Measurements from ENCODE around the gene DNAH17. TPM values are rescaled to one million over a fixed set of nuclear protein-coding genes. Genes with fewer than 3 reads are reported as not detected.

The DNAH17 gene, protein sequence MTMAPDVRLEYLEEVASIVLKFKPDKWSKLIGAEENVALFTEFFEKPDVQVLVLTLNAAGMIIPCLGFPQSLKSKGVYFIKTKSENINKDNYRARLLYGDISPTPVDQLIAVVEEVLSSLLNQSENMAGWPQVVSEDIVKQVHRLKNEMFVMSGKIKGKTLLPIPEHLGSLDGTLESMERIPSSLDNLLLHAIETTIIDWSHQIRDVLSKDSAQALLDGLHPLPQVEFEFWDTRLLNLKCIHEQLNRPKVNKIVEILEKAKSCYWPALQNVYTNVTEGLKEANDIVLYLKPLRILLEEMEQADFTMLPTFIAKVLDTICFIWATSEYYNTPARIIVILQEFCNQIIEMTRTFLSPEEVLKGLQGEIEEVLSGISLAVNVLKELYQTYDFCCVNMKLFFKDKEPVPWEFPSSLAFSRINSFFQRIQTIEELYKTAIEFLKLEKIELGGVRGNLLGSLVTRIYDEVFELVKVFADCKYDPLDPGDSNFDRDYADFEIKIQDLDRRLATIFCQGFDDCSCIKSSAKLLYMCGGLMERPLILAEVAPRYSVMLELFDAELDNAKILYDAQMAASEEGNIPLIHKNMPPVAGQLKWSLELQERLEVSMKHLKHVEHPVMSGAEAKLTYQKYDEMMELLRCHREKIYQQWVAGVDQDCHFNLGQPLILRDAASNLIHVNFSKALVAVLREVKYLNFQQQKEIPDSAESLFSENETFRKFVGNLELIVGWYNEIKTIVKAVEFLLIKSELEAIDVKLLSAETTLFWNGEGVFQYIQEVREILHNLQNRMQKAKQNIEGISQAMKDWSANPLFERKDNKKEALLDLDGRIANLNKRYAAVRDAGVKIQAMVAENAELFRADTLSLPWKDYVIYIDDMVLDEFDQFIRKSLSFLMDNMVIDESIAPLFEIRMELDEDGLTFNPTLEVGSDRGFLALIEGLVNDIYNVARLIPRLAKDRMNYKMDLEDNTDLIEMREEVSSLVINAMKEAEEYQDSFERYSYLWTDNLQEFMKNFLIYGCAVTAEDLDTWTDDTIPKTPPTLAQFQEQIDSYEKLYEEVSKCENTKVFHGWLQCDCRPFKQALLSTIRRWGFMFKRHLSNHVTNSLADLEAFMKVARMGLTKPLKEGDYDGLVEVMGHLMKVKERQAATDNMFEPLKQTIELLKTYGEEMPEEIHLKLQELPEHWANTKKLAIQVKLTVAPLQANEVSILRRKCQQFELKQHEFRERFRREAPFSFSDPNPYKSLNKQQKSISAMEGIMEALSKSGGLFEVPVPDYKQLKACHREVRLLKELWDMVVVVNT (N-terminal part only)
- total RNA-seq = under 1 TPM in 2 of 4 donors, not detected in 2; under 0.01 TPM

DNA sequence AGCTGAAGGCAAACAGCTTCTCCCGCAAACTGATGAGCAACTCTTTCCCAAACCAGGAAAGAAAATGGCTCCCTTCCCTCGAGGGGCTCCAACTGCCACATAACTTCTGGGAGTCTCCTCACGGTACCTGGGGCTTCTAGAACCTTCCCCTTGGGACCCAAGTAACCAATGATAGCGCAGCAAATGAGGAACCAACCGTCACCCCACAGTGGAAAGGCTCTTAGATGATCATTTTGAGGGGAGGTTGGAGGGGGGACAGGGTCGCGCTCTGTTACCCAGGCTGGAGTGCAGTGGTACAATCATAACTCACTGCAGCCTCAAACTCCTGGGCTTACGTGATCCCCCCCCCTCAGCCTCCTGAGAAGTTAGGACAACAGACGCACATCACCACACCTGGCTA is at the start of gene DNAH17:
TSS of gene DNAH17 (minus strand) at position 101 of the 400 bp plus-strand sequence. CDS start 2,339 bp downstream, outside the sequence.
- H3K4me1 ChIP-seq = no peaks in the 10 kb centered on the region
- no peak within 1 kb of the TSS for H3K27ac ChIP-seq
- no peaks in the 10 kb centered on the region for H3K9me3 ChIP-seq
- 75 to 92% methylated on average over 8 to 9 of the region's 9 CpGs for whole genome bisulfite sequencing, 2 donors
- H3K4me3 ChIP-seq = no peak within 1 kb of the TSS
- peaks cover 0 to 4% of the 10 kb centered on the region in 2 donors for H3K27me3 ChIP-seq
- DNase-seq (ENCODE audit: low spot score in 2 of 2) = no peak
- TF ChIP-seq, protein P1, sequence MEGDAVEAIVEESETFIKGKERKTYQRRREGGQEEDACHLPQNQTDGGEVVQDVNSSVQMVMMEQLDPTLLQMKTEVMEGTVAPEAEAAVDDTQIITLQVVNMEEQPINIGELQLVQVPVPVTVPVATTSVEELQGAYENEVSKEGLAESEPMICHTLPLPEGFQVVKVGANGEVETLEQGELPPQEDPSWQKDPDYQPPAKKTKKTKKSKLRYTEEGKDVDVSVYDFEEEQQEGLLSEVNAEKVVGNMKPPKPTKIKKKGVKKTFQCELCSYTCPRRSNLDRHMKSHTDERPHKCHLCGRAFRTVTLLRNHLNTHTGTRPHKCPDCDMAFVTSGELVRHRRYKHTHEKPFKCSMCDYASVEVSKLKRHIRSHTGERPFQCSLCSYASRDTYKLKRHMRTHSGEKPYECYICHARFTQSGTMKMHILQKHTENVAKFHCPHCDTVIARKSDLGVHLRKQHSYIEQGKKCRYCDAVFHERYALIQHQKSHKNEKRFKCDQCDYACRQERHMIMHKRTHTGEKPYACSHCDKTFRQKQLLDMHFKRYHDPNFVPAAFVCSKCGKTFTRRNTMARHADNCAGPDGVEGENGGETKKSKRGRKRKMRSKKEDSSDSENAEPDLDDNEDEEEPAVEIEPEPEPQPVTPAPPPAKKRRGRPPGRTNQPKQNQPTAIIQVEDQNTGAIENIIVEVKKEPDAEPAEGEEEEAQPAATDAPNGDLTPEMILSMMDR (IDR thresholded peaks at IDR 0.05) = no peak
- TF ChIP-seq EP300 (IDR thresholded peaks at IDR 0.05) (no peak), POLR2A (IDR thresholded peaks at IDR 0.05) (no peak)
- no peaks in the 10 kb centered on the region for H3K36me3 ChIP-seq

DNA sequence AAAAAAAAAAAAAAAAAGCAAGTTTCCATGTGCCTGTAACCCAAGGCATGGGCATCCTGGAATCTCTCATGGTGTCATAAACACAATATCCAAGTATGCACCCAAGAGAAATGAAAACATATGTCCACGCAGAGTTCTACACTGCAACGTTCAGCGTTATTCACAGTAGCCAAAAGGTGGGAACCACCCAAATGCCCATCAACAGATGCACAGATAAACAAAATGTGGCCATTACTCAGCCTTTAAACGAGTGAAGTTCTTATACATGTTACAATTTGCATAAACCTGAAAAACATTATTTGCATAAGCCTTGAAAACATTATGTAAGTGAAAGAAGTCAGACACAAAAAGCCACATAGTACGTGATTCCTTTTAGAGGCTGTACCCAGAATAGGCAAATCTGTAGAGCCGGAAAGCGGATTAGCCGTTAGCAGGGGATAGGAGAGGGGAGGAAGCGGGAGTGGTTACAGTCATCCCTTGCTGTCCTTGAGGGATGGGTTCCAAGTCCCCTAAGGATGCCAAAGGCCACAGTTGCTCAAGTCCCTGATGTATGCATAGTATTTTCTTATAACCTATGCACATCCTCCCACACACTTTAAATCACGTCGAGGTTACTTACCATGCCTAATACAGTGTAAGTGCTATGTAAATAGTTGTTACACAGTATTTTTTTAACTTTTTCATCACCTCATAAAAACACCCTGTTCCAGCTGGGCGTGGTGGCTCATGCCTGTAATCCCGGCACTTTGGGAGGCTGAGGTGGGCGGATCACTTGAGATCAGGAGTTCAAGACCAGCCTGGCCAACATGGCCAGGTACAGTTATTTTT is 47.3 kb upstream of the DNAH17 start:
- WGBS, 2 donors = 74 to 79% methylated on average over 14 of the region's 14 CpGs
- Histone ChIP-seq H3K9me3 (peaks cover 0 to 2% (median 0%) of the 10 kb centered on the region in 4 donors), H3K27ac (no peak overlapping the region), H3K4me1 (no peaks in the 10 kb centered on the region), H3K36me3 (no peaks in the 10 kb centered on the region), H3K27me3 (no peaks in the 10 kb centered on the region), H3K4me3 (no peak overlapping the region)
- no peak for DNase-seq (ENCODE audit: low spot score in 2 of 2)
- TF ChIP-seq EP300 (IDR thresholded peaks at IDR 0.05) (no peak), POLR2A (IDR thresholded peaks at IDR 0.05) (no peak)
- TF ChIP-seq, protein P1 (IDR thresholded peaks at IDR 0.05) = no peak

DNA sequence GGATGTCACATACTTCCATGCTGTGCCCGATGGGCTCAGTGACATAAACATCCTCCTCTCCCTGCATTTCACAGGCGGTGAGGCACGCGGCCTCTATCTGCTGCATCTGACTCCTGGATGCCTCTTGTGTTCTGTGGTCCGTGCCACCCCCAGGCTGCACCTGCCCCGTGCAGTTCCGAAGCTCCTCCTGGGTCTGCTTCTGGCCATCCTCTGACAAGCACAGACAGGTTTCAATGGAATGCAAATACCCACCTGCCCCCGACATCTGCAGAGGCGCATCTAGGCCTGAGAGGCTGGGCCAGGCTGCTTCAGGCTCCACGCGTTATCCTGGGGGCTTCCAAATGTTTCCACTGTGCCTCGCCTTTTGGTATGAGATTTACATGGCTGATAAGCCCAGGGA is 46.3 kb upstream of the DNAH17 start:
- Histone ChIP-seq H3K27ac (no peak overlapping the region), H3K27me3 (no peaks in the 10 kb centered on the region), H3K4me1 (no peaks in the 10 kb centered on the region), H3K36me3 (no peaks in the 10 kb centered on the region), H3K4me3 (no peak overlapping the region), H3K9me3 (peaks cover 0 to 2% (median 0%) of the 10 kb centered on the region in 4 donors)
- TF ChIP-seq EP300 (IDR thresholded peaks at IDR 0.05) = no peak
- no peak for TF ChIP-seq POLR2A (IDR thresholded peaks at IDR 0.05)
- TF ChIP-seq, protein P1 (IDR thresholded peaks at IDR 0.05) = no peak
- no peak for DNase-seq (ENCODE audit: low spot score in 2 of 2)
- WGBS, 2 donors = 83 to 87% methylated on average over 12 of the region's 12 CpGs

DNA sequence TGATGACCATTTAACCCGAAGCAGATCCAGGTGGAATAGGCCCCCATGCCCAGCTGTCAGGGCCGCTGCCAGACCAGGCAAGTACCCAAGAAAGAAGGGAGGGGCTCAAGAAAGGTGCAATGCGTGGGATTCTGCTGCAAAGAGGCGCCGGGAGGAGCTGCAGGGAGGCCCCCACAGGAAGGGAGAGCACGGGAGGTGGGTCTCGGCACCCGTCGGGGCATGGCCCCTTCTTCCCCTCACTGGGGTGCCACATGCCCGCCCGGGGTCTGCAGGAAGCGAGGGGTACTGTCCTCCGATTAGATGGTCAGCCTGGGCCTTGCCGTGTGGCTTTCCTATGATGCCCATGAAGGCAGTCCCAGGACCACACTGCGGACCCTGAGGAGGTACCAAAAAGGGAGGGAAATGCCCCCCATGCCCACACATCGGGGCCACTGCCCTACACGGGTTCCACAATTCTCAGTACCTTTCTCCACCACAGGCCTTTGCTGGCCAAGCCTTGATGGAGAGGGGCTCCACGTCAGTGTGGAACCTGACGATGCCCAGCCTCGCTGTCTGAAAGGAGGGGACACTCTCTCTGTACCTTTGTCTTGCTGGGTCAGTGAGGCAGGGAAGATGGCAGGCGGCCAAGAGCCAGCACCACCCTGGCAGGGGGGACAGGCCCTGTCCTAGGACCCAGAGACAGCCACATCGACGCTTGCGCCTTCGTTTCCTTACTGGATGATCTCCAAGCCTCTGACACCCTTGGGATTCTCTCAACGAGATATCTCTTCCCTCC is 45.5 kb upstream of the DNAH17 start:
- no peak for DNase-seq (ENCODE audit: low spot score in 2 of 2)
- Histone ChIP-seq H3K9me3 (peaks cover 0 to 5% (median 0%) of the 10 kb centered on the region in 4 donors), H3K4me3 (no peak overlapping the region), H3K27me3 (no peaks in the 10 kb centered on the region), H3K36me3 (no peaks in the 10 kb centered on the region), H3K4me1 (no peaks in the 10 kb centered on the region), H3K27ac (no peak overlapping the region)
- 90% methylated on average over 21 to 26 of the region's 26 CpGs for WGBS, 2 donors
- TF ChIP-seq POLR2A (IDR thresholded peaks at IDR 0.05) (no peak), EP300 (IDR thresholded peaks at IDR 0.05) (no peak)
- TF ChIP-seq, protein P1 (IDR thresholded peaks at IDR 0.05) = no peak
